ENCODE data around the gene CEP128. TPM values are rescaled to one million over a fixed set of nuclear protein-coding genes. Genes with fewer than 3 reads are reported as not detected.

The CEP128 gene
- total RNA-seq, 1 donor from 2014 or later, result 3.0 TPM

DNA sequence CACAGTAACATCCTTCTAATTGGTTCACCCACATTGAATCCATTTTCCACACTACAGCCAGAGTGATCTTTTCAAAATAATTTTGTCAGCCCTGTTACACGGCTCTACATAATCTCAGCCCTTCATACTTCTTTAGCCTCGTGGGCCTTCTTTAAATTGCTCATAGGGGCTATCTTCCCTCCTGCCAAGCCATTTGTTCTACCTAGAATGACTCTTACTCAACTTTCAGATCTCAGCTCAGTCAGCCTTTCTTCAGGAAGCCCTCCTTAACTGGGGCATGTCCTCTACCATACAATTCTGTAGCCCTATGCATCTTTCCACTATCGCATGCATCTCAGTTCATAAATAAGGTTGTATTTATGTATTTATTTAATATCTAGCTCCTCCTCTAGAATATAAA, 39.7 kb downstream of the CEP128 start:
- DNase-seq (ENCODE audit: low read depth), result no peak

DNA sequence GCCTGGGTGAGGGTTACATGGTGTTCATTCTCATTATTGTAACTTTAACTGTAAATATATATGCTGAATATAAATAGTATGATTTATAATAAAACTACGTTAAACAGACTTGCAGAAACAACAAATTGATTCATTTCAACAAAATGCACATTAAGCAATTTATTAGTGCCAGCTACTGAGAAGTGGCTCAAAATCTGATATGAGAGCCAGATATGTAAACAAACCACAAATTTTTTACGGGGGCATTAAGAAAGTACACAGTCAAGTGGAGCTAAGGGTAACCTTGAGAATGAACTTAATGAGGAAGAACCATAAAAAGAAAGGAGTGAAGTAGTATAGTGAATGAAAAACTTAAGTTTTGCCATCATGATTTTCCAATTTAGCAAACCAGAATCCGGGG, 40.3 kb downstream of the CEP128 start:
- no peak for DNase-seq (ENCODE audit: low read depth)

DNA sequence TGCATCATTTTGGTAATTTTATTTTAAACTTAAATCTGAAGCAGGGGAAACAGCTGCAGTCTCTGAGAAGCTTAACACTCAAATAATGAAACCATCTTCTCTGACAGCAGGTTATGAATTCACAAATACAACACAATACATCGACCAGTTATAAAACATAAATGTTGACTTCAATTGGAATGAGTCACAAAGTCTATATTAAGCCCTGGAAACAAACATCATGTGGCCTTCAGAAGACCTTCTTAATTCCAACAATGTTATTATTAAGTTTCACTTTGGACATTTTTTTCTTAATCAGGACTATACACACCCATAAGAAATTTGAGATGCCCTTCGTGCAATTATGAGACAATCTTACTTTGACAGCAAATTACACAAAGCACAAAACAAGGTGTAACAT, 68.9 kb downstream of the CEP128 start:
- DNase-seq (ENCODE audit: low read depth), result no peak

GRCh38 chr14:80868260-80868659, 73.3 kb downstream of the CEP128 start:
- DNase-seq (ENCODE audit: low read depth), result no peak

DNA sequence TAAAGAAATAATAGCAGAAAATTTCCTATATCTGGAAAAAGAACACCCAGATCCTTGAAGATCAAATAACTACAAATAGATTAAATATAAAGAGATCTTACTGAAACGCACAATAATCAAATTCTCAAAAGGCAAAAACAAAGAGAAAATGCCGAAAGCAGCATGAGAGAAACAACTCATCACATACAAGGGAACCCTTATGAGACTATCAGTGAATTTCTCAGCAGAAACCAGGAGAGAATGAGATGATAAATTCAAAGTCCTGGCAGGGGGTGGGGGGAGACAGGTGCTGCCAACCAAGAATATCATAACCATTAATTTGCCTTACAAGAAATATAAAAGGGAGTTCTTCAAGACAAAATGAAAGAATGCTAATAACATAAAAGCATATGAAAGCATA, 73.7 kb downstream of the CEP128 start:
- DNase-seq (ENCODE audit: low read depth), result no peak

GRCh38 chr14:80867091-80867490, 74.4 kb downstream of the CEP128 start:
- no peak for DNase-seq (ENCODE audit: low read depth)

GRCh38 chr14:80865565-80865964, 76.0 kb downstream of the CEP128 start:
- DNase-seq (ENCODE audit: low read depth), result no peak

- DNase-seq (ENCODE audit: low read depth), result no peak
Measured at GRCh38 chr14:80862983-80863382, 78.6 kb downstream of the CEP128 start.

DNA sequence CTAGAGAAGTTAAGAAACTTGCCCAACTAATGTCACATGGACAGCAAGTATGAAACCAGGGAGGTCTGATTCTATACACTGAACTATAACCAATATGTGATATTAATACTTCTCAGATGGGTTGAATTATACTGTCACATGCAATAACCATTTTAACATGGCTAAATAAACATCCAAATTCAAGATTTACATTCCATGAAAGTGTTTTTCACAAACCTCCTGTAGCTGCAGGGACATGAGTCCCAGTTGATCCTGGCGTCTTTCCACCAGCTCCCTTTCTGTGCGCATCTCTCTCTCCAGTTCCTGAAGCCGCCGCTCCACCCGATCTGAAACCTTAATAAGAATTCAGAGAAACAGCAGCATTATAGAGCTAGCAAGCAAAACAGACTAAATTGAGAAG, 79.0 kb downstream of the CEP128 start:
- DNase-seq (ENCODE audit: low read depth), result no peak

DNA sequence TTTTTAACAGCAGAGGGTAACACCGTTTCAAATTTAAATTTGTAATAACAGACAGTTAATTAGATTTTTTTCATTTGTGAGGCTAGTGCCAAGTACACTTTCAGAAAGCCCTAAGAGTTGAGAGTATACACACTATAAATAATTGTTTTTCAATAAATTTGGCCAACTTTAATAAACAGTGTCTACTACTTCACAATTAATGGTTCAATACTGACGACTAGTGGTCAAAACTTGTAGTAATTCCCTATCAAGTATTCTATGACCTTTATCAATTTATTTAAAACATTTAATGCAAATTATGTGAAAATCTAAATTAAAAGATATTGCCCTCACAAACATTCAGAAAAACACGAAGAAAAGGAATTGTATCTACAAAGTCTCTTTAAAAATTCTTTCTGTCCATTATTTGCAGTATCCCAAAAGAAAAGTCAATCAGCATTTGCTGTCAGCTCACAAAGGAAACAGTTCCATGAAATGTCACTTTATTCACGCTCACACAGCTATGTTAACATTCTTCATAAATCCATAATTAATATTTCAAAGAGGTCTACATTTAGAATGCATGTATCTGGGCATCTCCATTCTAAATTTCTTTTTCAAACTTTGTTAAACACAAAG, 91.2 kb downstream of the CEP128 start:
- peak; percentile 52 for DNase-seq (ENCODE audit: low read depth)

DNA sequence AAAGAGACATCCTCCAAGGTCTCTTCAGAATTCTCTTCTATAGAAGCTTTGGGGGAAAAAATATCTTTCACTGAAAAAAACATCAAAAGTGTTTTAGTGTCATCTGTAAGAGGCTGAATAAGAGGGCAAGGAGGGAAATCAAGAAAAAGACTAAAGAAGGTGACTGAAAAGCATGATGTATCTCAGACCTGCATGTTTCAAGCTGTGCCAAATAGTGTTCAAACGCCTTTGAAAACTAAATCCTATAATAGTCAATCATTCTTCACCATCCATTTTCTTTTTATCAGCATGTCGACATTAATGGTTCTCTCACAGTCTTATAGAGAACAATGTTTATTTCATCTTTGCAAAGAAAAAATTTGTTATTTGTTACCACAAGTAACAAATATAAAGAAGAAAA, 94.5 kb downstream of the CEP128 start:
- DNase-seq (ENCODE audit: low read depth), result no peak

DNA sequence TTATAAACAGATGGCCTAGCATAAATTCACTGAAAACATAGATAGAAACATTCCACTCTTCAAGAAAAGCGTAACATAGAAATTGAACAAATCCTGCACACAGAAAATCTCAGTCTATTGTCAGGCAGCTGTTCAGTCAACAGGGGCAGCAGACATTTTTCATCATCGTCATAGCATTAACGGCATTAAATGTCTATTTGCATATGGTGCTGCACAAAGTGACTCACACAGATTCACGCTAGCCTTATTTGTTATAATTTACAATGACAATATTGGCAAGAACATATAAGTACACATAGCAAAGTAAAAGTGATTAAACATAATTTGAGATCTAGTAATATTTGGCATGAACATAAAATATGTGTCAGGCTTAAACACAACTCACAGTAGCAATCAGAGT, 95.7 kb downstream of the CEP128 start:
- no peak for DNase-seq (ENCODE audit: low read depth)

- peak; percentile 4 for DNase-seq (ENCODE audit: low read depth)
Measured at GRCh38 chr14:80844872-80845271, 96.7 kb downstream of the CEP128 start.

DNA sequence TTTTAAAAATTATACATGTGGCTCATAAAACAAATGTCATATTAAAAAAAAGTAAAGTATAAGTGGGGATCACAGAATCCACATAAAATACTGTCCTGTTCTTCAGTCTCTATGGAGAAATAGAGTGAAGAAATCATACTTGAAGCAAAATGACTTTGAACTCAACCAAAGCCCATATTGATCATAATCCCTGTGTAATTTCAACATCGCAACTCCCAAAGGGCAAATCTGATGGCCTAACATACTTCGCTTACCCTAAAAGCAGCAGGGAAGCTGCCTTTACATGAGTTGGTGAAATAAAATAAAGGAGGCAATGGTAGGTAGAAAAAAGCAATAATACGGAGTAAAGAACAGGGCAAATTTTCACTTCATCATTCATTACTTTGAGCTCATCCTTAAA, 101.8 kb downstream of the CEP128 start:
- DNase-seq (ENCODE audit: low read depth), result no peak

- no peak for DNase-seq (ENCODE audit: low read depth)
Measured at GRCh38 chr14:80809663-80810062, 131.9 kb downstream of the CEP128 start.

DNA sequence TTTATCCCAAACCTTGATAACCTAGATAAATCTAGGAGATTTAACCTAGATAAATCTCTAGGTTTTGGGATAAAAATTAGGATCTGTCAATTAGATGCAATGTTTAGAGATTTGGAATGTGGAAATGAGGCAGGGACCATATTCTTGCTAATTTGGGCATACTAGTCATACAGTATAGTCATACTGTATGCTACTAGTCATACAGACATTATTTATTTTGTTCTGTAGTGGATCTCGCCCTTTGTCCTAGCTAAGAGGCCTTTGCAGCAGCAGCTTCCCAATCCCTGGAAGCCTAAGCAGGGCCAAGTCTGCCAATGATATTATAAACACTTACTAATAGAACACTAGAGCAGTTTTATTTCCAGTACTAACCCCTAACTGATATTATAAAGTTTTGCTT, 136.4 kb downstream of the CEP128 start:
- DNase-seq (ENCODE audit: low read depth), result no peak

DNA sequence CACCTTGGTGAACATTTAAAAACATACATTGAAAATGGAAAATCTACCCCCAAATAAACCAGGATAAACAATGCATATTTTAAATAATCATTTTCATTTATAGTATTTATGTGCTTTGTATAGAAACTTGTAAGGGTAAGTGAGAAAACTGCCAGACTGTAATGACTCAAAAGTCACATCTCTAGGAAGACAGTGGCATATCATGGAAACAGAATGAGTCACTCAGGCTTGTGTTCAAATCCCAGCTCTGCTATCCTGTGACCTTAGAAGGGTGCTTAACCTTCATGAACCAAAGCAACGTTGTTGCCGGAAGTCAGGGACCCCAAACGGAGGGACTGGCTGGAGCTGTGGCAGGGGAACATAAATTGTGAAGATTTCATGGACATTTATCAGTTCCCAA, 142.7 kb downstream of the CEP128 start:
- no peak for DNase-seq (ENCODE audit: low read depth)

DNA sequence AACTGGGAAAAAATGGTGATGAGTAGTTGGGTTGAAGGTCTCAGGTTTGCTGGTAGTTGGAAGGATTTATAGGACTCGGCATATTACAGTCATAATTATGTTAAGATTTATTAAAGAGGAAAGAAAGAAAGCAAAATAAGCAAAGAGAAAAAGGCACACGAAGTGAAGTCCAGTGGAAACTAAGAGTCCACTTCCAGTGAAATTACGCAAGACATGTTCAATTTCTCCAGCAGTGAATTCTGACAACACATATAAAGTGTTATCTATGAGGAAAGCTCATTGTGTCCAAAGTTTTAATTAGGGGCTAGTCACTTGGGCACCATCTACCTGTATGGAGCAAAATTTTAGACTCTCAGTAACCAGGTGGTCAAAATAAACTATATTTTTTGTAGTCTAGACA, 143.3 kb downstream of the CEP128 start:
- no peak for DNase-seq (ENCODE audit: low read depth)

DNA sequence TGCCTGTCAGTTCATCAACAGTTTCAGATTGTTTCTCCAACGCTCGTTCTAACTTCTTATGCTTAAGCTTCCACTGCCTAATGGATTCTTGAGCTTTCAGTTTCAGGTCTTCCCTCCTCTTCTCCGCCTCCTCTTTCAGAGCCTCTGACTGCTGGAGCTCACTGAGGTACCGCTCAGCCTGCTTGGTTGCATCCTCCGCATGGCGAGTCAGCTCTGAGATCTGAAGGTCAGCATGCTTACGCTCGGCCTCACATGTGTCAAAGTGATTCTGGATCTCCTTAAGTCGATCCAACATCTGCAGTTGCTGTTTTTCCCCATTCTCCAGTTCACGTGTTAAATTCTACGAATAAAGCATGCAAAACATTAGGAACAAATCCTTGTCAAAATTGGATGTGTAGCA, 148.8 kb downstream of the CEP128 start:
- DNase-seq (ENCODE audit: low read depth), result no peak

- DNase-seq (ENCODE audit: low read depth), result peak; percentile 5
Measured at GRCh38 chr14:80787876-80788275, 153.7 kb downstream of the CEP128 start.

DNA sequence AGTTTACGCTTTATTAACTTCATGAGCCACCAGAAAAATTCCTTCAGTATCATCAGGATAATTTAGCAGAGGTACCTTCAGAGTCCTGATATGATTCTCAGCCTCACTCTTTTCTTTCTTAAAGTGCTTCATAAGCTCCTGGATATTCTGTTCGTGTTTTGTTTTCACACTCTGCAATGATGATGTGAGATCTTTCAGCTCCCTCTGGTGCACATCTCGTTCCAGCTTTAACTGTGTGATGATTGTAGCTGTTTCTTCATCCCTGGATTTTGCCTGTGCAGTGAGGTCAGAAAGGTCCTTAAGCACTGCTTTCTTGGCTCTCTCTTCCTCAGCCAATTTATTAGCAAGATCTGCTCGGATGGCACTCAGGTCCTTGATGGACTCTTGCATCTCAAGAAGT, 156.7 kb downstream of the CEP128 start:
- peak; percentile 41 for DNase-seq (ENCODE audit: low read depth)

DNA sequence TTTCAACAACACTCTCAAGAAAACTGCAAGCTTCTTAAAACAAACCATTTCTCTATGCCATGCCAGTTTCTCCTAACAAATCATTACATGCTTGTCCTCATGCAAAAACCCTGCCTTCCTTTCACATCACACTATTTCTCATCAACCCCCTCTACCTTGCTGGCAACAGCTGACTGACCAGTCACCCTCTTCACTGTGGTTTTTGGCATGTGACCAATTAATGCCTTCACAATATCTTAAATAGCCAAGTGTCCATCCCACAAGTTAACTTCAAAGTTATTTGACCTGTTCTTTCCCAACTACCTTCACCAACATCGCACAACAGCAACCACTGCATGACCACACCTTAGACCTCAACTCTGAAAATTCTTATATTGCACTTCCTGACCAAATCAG, 159.6 kb downstream of the CEP128 start:
- DNase-seq (ENCODE audit: low read depth), result peak; percentile 95

DNA sequence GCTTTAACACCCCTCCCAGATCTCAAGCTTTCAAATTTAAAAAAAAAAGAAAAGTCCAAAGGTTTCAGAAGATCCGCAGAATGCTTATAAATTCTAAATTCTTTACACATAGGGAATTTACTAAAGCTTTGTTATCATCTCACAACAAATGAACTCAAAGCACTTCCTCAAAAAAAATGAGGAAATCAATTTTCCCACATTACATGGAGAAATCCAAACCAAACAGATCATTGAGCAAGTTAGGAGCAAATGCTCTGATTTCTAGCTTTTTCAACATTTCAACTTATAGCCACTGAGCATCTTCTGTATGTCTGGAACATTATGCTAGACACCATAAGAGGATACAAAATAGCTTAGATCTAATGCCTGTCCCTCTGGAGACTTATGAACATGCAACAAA, 161.0 kb downstream of the CEP128 start:
- no peak for DNase-seq (ENCODE audit: low read depth)

DNA sequence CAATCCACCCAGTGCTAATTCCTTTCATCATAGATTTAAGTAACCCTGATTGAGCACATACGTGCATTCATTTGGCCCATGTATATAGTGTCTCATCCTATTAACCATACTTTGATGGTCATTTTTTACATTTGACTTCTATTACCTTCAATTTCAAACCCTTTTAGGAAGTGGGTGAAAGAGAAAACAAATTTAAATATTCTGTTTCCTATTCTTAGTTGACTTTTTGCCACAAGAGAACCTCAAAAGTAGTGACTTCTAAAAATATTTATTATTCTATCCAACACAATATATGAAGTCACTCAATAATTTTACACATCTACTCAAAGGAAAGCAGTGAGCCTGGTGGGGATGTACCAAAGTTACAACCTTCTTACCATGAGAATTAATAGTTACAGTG, 164.9 kb downstream of the CEP128 start:
- DNase-seq (ENCODE audit: low read depth), result no peak

GRCh38 chr14:80776186-80776585, 165.4 kb downstream of the CEP128 start:
- no peak for DNase-seq (ENCODE audit: low read depth)

Data from renal cortical epithelial cell (primary cell).